ENCODE data around the gene RBFOX1.

RBFOX1 gene

GRCh38 chr16:7602291-7602950 is 269.8 kb downstream of the RBFOX1 start:
- no peak for DNase-seq (ENCODE audit: low read depth in 2 of 2)

- DNase-seq (ENCODE audit: low read depth in 2 of 2) = no peak
Measured at GRCh38 chr16:7605812-7606211, 273.2 kb downstream of the RBFOX1 start.

DNA sequence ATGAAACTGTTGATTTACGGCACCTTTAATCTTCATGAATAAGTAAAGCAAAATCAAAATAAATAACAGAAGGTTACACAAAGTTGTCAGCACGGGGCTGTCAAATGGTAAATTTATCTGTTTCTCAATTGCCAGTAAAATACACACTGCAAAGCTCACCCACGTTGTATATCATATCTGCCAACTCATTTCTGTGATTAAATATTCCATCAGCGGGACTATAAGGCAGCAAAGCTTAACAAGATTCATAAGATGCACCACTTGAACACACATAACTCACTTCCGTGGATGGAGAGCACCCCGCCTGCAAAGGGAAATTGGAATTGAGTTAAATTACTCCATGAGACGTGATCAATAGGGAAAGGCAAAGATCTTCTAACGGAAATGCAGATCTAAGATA is 280.0 kb downstream of the RBFOX1 start:
- no peak for DNase-seq (ENCODE audit: low read depth in 2 of 2)

GRCh38 chr16:7613518-7613917 is 280.9 kb downstream of the RBFOX1 start:
- DNase-seq (ENCODE audit: low read depth in 2 of 2) = no peak

- DNase-seq (ENCODE audit: low read depth in 2 of 2) = no peak
Measured at GRCh38 chr16:7614021-7614795, 281.6 kb downstream of the RBFOX1 start.

DNA sequence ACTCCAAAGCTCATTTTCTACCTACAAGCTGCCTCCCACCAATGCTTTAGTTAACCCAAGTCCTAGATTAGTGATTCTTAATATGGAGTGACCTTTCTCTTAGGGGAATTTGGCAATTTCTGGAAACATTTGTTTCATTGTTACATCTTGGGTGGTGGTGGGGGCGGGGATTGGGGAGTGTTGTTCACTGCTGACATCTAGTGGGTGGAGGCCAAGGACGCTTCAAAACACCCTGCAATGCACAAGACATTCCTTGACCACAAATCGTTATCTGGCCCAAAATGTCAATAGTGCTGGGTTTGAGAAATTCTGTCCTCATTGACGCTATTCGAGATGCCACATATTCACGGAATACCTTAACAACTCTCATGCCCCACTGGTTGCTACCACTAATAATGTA is 282.9 kb downstream of the RBFOX1 start:
- no peak for DNase-seq (ENCODE audit: low read depth in 2 of 2)

- DNase-seq (ENCODE audit: low read depth in 2 of 2) = no peak
Measured at GRCh38 chr16:7624871-7625766, 292.5 kb downstream of the RBFOX1 start.

DNA sequence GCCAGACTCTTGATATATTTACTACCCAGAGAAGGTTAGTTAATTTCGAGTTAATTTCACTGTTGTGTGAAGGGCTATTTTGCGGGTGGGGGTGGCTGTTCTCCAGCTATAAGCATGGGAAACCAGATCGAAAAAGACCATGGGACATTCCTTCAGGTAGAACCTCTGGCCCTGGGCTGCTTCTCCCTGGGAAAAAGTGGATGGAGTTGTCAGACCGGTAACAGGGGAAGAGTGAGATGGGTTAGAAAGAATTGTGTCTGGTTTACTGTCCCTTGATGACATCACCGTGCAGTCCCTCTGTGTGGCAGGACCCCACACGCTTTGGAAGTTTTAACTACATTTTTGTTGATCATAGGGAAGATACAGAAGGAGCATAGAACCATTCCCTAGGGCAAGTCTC is 296.3 kb downstream of the RBFOX1 start:
- no peak for DNase-seq (ENCODE audit: low read depth in 2 of 2)

DNA sequence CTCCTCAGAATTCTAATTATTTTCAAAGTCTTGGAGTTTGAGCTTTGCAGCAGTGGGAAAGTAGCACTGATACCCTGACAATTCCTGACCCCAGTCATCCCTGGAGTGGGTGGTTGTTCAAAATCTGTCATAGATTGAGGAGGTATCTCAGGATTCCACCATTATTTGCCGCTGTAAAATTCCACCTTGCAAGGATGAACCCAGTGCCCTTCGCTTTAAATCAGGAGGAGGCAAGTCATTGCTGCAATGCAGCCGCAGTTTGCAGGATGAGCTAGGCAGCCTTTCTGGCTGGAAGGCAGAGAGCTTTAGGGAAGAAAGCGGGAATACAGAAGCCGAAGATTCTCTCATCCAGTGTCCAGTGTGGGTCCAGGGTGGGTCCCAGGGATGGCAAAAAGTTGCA is 296.9 kb downstream of the RBFOX1 start:
- no peak for DNase-seq (ENCODE audit: low read depth in 2 of 2)

- DNase-seq (ENCODE audit: low read depth in 2 of 2) = no peak
Measured at GRCh38 chr16:7637446-7637845, 304.8 kb downstream of the RBFOX1 start.

GRCh38 chr16:7638306-7638705 is 305.7 kb downstream of the RBFOX1 start:
- no peak for DNase-seq (ENCODE audit: low read depth in 2 of 2)

DNA sequence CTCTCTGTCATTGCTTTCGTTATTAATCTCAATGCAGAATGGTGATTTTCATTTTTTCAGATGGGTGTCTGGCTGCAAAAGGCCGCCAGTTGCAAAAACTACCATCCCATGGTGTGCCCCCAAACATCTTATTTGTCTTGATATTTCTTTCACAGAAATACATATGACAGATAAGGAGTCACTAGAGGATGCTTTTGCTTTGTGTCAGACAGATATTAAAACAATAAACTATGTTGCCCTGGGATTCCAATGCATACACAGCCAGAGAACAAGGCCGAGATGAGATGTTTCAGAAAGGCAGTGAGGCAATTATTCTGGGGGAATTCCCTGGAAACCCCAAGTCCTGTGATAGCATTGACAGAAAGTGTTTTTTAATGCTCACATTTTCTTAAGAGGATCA is 307.7 kb downstream of the RBFOX1 start:
- no peak for DNase-seq (ENCODE audit: low read depth in 2 of 2)

DNA sequence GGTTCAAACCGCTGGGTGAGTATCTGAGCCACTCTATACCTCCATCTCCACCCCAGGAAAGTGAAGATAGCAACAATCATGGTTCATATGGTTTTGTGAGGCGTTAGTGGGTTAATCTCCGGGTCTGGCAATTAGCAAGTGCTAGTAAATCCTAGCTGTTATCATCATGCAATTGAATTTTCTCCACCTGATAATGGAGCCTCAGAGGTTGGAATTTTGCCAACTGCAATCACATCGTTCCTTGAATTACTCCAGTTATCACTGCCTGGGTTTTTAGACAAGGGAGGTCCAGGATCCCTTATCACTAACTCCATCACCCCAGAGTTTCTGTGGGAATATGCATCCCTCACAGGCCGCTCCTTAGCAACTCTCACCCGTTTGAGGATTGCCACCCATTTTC is 311.5 kb downstream of the RBFOX1 start:
- no peak for DNase-seq (ENCODE audit: low read depth in 2 of 2)

GRCh38 chr16:7644811-7645210 is 312.2 kb downstream of the RBFOX1 start:
- no peak for DNase-seq (ENCODE audit: low read depth in 2 of 2)

- DNase-seq (ENCODE audit: low read depth in 2 of 2) = no peak
Measured at GRCh38 chr16:7646821-7647500, 314.3 kb downstream of the RBFOX1 start.

DNA sequence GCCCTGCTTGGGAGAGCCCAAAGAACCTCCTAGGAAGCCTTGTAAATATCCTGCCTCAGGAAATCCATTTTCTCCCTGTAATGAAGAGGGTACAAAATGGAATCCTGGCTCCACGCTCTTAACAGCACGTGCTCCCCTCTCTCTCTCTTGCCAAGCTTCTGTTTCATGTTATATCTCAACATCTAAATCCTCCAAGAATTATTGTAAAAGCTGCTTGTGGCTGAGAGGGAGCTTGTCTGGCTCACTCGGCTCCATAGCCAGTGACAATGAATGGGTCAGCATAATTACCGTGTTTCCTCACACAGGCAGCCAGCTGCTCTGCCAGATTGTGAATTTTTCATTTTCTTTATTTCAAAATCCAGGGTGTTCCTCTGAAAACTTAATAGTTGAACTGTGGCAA is 317.8 kb downstream of the RBFOX1 start:
- DNase-seq (ENCODE audit: low read depth in 2 of 2) = no peak

GRCh38 chr16:7651803-7652570 is 319.3 kb downstream of the RBFOX1 start:
- no peak for DNase-seq (ENCODE audit: low read depth in 2 of 2)

DNA sequence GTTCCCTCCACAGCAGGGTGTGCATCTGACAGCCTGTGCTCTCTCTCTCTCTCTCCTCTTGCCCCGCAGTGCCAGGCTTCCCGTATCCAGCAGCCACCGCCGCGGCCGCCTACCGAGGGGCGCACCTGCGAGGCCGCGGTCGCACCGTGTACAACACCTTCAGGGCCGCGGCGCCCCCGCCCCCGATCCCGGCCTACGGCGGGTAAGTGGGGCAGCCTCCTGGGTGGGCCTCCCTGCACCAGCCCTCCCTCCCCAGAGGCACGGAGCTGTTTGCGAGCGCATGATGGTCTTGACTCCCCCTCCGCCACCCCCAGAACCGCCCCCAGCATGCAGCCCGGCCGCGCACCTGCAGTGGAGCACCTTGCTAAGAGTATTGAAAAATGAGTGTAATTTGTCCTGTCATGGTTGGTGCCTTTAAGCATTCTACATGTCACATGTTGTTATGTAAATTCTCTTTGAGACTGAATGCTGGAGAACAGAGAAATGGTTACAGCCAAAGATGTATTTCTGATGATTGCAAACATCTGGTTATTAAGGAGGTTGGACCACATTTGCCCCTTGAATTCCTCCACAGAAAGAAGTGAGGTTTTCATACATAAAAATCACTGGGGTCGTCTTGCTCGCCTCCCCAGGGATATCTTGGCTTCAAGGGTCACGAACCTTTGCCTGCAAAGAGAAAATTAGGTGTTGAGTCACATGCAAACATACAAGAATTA is 321.3 kb downstream of the RBFOX1 start:
- no peak for DNase-seq (ENCODE audit: low read depth in 2 of 2)

DNA sequence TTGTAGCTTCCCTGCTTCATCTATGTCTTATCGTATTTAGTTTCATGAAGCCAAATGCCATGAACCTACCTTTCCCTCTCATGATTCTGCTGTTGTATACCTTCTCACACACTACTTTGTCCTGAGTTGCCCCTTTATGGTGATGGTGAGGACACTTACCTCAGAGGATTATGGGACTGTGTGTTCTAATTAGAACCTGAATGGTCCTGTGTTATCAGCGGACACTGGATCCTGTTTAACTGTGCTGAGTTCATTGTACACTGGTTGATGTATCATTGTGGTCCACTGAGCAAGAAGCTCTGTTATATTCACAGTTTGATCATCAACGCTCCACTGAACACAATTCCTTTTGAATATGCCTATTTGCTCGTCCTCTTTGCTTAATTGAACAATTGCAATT is 343.0 kb downstream of the RBFOX1 start:
- DNase-seq (ENCODE audit: low read depth in 2 of 2) = no peak

- no peak for DNase-seq (ENCODE audit: low read depth in 2 of 2)
Measured at GRCh38 chr16:7680296-7680695, 347.7 kb downstream of the RBFOX1 start.

- DNase-seq (ENCODE audit: low read depth in 2 of 2) = no peak
Measured at GRCh38 chr16:7688811-7689210, 356.2 kb downstream of the RBFOX1 start.
